Stimulated activated CD4-positive, alpha-beta T cell treated with anti-CD3 and anti-CD28 coated beads, TNF-alpha, amount 100 ng/mL, for 24 hours (primary cell): Measurements from ENCODE around the gene PLA1A.

Source experiments
- DNase-seq, 3 experiments: peaks; one replicate each; pipeline ENCODE4 v3.0.0-alpha.2; 2020; ENCODE audit warnings: low read depth in 3 of 3

The PLA1A gene

GRCh38 chr3:119636891-119637611, 39.4 kb downstream of the PLA1A start:
- no peak for DNase-seq

GRCh38 chr3:119637679-119638477, 40.2 kb downstream of the PLA1A start:
- DNase-seq: no peak

- no peak for DNase-seq
Observed at GRCh38 chr3:119639494-119640350, 42.0 kb downstream of the PLA1A start.

GRCh38 chr3:119641416-119641815, 43.7 kb downstream of the PLA1A start:
- DNase-seq: no peak

- DNase-seq: no peak
Observed at GRCh38 chr3:119642746-119643473, 45.2 kb downstream of the PLA1A start.

GRCh38 chr3:119643528-119643927, 45.8 kb downstream of the PLA1A start:
- no peak for DNase-seq

GRCh38 chr3:119644481-119644880, 46.8 kb downstream of the PLA1A start:
- DNase-seq: no peak

- no peak for DNase-seq
Observed at GRCh38 chr3:119645813-119646212, 48.1 kb downstream of the PLA1A start.

GRCh38 chr3:119647171-119647570, 49.5 kb downstream of the PLA1A start:
- DNase-seq: no peak

GRCh38 chr3:119647843-119648575, 50.3 kb downstream of the PLA1A start:
- DNase-seq: no peak

- no peak for DNase-seq
Observed at GRCh38 chr3:119649761-119650160, 52.1 kb downstream of the PLA1A start.

GRCh38 chr3:119652306-119653033, 54.8 kb downstream of the PLA1A start:
- no peak for DNase-seq

- no peak for DNase-seq
Observed at GRCh38 chr3:119653876-119654275, 56.2 kb downstream of the PLA1A start.

- no peak for DNase-seq
Observed at GRCh38 chr3:119657887-119658702, 60.4 kb downstream of the PLA1A start.

- no peak for DNase-seq
Observed at GRCh38 chr3:119658994-119659393, 61.3 kb downstream of the PLA1A start.

- DNase-seq: no peak
Observed at GRCh38 chr3:119659606-119660291, 62.1 kb downstream of the PLA1A start.

- no peak for DNase-seq
Observed at GRCh38 chr3:119660474-119661440, 63.1 kb downstream of the PLA1A start, which contains the start of gene POPDC2. TSS of gene POPDC2 (minus strand) at chr3:119660589. CDS start at chr3:119660423, 166 bp downstream.
